HG03520 (cell line): ENCODE data around the gene CELF2.

Experiments
- ATAC-seq: cut with Tn5 transposase; IDR thresholded peaks from one replicate; pipeline ENCODE4 v1.9.1; 2021; ENCODE audit warnings: mild to moderate bottlenecking, moderate library complexity; ENCODE audit not compliant: unreplicated experiment

Gene CELF2

GRCh38 chr10:11317936-11318670, 300.4 kb downstream of the CELF2 start:
- no peak for ATAC-seq

GRCh38 chr10:11318826-11319598, 301.3 kb downstream of the CELF2 start:
- ATAC-seq: no peak

DNA sequence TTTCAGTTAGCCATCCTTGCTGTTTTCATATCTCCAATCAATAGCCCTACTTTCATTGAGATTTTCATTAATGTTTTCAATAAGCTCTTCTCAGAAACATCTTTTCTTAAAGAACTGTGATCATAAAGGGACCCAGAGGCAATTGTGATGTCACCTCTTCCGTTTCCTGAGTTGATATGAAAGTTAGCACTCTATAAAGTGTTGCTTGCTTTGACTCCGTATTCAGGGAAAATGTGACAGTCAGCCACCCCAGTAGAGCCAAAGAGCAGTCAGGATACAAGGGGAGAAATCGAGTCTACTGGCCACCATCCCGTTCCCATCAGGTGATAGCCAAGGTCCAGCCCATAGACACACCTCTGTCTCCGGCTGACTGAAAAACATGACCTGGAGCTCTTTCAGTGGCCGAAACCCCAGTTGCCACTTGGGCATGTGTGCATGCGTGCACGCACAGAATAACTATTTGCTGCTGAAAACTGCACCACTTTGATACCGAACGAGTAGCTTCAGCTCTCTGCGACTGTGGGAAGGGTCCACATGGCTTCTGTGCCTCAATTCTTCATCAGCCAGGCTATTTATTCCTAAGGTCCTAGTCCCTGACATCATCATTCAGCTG, 302.4 kb downstream of the CELF2 start:
- no peak for ATAC-seq

DNA sequence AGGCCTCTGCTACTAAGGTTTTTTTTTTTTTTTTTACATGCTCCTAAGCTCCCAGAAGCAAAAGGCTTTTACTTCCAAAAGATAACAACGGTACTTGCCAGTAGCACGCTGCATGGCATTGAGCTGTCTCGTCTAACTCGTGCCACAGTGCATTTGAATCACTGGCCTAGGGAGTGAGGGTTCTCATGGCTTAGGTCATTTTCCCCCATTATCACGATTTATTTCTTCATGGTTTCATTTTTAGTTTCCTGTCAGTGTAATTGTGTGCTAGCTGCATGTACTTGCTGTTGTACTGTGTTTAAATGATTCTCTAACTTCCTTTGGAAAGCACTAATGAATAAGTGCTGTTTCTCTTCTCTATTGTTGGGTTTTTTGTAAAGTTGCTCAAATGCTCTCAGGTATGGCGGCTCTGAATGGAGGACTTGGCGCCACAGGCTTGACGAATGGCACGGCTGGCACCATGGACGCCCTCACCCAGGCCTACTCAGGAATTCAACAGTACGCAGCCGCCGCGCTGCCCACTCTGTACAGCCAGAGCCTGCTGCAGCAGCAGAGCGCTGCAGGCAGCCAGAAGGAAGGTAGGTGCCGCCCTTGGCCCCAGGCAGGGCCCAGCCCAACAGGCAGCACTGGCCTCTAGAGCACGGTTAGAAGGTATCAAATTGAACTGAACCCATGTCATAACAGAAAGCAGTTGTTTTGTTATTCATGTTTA, 303.3 kb downstream of the CELF2 start:
- ATAC-seq: no peak

- ATAC-seq: no peak
Observed at GRCh38 chr10:11322698-11323097, 305.0 kb downstream of the CELF2 start.

GRCh38 chr10:11324761-11325321, 307.2 kb downstream of the CELF2 start:
- no peak for ATAC-seq

- ATAC-seq: no peak
Observed at GRCh38 chr10:11325817-11326216, 308.1 kb downstream of the CELF2 start.

DNA sequence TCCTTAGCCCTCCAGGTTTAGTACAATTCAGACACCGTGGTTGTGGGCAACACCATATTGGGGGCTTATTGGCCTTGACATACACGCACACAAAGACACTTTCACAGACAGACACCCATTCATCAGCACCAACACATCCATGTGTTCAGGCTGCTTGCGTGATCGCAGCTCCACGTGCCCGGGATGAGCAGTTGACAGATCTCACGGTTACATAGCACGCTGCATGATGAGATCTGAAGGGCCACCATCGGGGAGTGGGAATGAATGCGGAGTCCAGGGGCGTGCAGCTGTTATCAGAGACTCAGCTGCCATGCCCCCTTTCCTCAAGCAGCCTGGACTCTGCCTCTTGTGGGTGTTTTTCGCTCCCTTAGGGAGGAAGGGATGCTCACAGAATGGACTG, 308.6 kb downstream of the CELF2 start:
- no peak for ATAC-seq

GRCh38 chr10:11326913-11327616, 309.4 kb downstream of the CELF2 start:
- ATAC-seq: no peak

DNA sequence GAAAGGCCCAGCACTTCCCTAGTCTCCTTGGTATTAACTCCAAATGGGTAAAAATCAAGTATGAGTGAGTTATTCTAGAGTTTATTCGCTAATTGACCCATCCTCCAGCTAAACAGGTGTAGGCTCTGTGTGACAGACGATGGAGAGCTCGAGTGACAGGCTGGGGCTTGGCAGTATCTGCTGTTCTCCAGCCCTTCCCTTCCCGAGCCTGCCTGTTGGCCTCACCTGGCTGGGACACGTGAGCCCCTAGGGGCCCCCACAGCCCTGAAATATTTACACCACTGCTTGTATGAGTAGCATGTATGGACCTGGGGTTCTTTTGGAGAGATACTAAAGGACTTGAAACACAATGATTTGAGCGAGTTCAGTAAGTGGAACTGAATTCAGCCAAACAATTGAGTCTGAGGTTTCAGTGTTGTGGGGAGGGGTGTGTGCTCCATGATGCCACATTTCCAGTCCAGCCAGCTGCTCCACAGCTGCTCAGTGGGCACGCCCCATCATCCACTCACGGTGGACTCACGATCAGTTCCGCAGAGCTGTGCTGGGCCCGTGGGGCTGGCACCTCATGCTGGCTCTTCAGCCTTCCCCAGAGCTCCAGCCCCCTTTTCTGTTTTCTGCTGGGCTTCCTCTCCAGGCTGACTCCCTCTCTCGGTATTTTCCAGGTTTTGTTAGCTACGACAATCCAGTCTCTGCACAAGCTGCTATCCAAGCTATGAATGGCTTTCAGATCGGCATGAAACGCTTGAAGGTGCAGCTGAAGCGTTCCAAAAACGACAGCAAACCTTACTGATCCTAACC, 310.8 kb downstream of the CELF2 start:
- no peak for ATAC-seq

DNA sequence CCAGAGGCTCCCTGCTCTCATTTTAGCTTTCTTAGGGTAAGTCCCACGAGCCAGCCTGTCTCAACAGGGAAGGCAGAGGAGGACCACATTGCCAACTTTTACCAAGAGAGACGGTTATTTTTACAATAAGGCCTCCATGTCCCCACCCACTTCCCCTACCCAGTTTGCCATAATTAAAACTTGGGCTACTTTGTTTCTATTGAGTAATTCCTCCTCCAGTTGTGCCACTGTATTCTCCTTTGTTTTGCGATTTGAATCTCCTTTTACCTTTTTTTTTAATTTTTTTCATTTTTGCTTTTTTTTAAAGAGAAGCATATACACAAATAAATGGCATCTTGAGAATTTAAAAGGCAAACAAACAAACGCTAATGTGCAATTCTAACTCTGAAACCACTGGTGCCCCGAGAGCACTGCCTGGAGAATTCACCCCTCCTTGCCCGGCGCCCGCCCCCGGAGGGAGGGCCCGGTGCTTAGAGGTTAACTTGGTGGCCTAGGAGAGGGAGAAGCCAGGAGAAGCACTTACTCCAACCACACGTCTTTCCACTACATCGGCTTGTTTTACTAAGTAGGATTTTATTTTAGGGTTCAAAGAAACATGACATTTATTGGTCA, 311.5 kb downstream of the CELF2 start:
- ATAC-seq: no peak

DNA sequence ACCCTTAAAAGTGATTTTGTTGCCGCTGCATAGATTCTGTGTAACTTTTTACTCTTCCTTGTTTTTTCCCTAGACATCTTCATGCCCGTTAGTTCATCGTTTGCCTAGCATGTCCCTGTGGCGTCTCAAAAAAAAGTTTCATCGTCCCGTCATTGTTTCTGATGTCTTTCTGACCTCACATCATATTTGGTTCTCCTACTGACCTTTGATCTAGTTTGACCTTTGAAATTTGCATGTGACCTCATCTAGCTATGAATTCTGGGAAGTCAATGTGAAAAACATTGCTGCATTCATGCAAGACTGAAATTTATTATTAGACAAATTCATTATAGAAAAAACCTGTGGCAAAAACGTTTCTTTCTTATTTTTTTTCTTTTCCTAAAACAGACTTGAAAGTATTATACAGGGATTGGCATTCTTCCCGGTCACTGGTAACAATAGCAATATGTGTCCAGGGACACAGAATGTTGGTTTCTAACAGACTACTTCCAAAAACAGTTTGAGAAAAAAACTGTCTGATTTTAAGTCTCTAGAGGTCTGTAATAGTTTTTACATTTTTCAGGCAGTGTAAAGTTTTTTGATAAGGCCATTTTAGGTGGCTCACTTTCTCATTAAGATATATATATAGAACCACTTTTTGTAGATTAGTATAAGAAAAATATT, 312.8 kb downstream of the CELF2 start:
- ATAC-seq: no peak

GRCh38 chr10:11331046-11331577, 313.4 kb downstream of the CELF2 start:
- ATAC-seq: no peak

DNA sequence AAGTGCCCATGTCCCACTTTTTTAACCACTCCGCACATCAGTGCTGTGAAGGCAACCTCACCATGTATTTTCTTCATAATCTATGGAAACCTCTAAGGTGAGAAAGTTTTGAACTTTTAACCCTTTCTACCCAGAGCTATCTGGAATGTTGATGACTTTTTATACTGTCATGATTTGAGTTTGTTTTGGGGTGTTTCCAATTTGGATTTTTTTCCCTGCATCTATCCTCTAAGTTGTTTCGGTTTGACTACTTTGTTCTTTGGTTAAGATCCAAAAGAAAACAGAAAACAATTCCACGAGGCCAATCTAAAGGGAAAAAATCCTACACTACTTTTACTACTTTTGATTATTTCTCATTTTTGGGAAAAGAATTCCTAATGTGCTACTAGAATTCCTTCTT, 314.1 kb downstream of the CELF2 start:
- ATAC-seq: no peak

DNA sequence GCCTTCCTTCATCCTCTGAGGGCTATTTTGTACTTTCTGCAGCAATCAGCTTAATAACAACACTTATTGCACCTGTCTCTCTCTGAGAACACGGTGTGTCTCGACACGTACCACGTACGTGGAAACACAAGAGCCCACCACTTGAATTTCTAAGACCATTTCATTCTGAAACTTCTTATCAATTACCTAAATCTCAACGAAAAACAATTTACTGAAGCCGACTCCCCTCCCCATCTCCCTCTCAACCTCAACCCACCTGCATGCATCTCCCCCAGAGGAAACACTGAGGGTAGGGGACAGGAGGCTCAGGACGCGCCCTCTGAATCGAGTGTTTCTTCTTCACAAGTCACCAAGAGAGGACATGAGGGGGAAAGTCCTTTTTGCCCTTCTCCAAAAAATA, 315.2 kb downstream of the CELF2 start:
- no peak for ATAC-seq

DNA sequence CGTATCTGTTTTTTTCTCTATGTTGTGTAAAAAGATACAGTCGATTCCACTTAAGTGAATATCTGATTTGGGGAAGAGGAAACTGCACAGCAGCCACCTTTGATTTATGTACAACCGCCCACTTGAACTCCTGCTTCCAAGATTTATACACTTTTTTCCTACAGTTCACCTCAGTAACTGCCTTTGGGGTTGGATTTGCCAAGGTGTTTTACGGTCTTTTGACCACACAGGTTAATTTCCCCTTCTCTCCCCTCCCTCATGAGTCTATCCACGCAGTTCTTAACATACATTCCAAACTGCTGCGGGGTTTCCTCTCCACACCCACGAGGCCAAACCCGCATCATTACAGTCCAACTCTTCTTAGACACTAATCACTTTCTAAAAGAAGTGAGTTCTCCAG, 316.8 kb downstream of the CELF2 start:
- ATAC-seq: no peak

DNA sequence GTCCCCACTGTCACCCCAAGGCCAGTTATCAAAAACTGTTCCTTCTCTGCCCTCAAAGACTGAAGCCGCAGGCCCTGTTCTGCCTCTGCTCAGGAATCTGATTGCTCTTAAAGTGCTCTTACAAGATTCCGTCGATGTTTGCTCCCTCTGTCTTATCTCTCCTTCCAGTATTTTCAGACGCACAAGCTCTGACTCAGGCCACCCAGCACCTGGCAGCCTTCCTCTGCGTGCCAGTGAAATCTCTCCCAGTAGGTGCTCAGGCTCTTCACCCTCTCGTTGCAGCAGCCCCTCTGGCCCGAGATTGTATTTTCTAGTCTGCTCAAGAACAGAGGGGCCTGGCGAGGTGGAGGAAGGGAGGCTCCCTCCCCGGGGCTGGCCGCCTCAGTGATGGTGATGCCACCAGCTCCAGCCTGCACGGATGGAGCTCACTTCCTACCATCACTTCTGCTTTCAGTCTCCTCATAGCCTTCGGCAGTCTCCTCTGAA, 317.5 kb downstream of the CELF2 start:
- ATAC-seq: no peak

DNA sequence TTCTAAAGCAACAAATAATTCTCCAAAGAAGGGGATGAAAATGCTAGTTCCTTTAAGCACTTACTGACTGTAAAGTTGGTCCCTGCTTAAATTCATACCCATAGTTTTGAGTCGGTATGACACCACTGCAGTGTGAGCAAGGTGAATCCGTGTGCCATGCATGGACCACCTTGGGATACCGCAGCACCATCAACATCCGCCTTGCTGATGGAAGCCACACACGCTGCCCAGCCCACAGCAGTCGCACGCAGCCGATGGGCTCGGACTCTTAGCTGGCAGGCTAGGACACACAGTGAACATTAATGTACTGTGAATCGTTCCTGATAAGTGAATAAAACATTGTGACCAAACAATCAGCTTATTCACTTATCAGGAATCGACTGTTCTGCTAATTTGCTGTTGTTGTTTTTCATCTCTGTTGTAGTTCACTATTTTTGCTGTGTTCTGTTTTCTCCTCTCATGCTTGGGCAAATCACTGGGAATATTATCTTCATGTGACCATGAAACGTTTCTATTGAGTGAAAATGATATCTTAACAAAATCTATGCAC, 318.3 kb downstream of the CELF2 start:
- no peak for ATAC-seq
